Measurements from ENCODE around the gene AGR3.

AGR3 gene

DNA sequence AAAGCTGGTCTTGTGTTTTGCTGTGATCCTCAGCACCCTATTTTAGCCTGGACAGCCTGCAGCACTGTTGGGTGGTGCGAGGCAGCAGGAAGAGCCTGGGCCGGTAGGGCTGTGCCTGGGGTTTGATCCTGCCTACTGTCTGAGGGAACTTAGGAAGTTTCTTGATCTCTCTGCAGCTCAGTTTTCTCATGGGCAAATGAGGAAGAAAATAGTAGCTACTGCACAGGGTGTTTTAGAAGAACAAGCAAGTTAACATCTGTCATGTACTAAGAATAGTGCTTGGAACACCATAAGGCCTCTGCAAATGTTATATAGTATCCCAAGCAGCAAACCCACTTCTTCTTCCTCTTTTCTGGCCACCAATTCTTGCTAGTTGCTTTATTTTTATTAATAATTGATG, 65.0 kb downstream of the AGR3 start:
- no peak for TF ChIP-seq ZFX (IDR thresholded peaks at IDR 0.05; ENCODE audit: borderline replicate concordance)
- TF ChIP-seq, protein P1, sequence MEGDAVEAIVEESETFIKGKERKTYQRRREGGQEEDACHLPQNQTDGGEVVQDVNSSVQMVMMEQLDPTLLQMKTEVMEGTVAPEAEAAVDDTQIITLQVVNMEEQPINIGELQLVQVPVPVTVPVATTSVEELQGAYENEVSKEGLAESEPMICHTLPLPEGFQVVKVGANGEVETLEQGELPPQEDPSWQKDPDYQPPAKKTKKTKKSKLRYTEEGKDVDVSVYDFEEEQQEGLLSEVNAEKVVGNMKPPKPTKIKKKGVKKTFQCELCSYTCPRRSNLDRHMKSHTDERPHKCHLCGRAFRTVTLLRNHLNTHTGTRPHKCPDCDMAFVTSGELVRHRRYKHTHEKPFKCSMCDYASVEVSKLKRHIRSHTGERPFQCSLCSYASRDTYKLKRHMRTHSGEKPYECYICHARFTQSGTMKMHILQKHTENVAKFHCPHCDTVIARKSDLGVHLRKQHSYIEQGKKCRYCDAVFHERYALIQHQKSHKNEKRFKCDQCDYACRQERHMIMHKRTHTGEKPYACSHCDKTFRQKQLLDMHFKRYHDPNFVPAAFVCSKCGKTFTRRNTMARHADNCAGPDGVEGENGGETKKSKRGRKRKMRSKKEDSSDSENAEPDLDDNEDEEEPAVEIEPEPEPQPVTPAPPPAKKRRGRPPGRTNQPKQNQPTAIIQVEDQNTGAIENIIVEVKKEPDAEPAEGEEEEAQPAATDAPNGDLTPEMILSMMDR (IDR thresholded peaks at IDR 0.05): no peak
- no peak overlapping the region for H3K27ac ChIP-seq

DNA sequence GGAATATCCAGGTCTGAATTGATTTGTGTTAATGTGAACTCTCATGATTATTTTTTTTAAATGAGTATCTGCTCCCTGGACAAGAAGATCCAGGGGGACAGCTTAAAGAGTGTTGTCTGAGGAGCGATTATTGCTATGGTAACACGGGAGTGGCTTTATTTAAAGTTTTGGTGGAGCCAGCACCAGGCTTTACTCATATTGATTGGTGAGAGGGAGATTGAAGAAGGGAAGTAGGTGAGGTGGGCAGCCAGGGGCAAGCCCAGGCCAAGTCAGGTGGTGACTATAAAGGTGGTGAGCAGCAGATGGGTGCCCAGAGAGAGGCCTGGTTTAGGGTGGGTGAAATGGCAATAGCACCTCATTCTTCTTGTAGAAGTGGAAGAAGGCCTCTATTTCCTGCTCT, 66.8 kb downstream of the AGR3 start:
- TF ChIP-seq, protein P1 (IDR thresholded peaks at IDR 0.05): no peak
- TF ChIP-seq ZFX (IDR thresholded peaks at IDR 0.05; ENCODE audit: borderline replicate concordance): no peak
- H3K27ac ChIP-seq: no peak overlapping the region

DNA sequence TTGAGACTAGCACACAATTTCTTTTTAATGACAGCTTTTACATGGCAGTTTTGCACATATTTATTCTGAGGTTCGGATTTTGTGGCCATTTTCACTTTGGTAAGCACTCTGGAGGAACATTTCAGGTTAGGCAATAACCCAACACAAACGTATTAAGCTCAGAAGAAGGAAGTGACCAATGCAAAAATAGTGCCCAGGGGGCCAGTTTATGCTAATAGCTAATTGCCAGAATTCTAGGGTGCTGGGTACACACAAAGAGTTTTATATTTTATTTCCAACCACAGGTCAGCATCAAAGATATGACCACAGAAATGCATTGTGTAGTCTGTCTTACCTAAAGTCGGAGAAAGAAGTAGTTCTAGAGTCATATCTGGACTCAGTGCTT, 68.6 kb downstream of the AGR3 start:
- TF ChIP-seq, protein P1 (IDR thresholded peaks at IDR 0.05): no peak
- TF ChIP-seq ZFX (IDR thresholded peaks at IDR 0.05; ENCODE audit: borderline replicate concordance): no peak
- H3K27ac ChIP-seq: peak overlapping the region; percentile 40

DNA sequence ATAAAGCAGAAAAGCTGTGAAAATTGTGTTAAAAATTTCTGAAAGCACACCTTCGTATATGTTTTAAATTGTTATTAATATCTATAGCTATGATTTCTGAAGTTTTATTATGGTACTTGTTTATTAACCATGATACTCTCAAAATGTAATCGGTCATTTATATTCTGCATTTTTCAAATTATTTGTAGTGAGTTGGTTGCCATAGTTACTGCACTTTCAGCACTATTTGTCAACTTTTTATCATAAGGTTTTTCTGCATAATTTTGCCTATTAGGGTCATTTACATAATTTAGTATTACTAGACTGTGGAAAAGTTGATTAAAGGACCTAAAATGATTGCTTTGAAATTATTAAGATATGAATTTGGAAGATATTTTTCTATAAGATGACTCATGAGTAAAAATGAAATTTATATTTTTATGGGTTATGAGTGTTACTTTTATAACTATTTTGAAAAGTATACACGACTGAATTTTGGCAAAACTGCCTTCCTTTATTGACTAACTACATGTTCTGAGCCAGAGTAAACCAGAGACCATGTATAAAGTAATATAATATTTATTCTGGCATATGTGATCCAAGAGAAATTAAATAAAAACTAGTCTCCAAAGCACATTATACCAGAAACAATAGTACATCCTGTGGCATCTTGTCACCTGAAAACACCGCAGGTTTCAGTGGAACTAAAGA, 69.1 kb downstream of the AGR3 start:
- H3K27ac ChIP-seq: peak overlapping the region; percentile 40
- no peak for TF ChIP-seq ZFX (IDR thresholded peaks at IDR 0.05; ENCODE audit: borderline replicate concordance)
- TF ChIP-seq, protein P1 (IDR thresholded peaks at IDR 0.05): no peak

DNA sequence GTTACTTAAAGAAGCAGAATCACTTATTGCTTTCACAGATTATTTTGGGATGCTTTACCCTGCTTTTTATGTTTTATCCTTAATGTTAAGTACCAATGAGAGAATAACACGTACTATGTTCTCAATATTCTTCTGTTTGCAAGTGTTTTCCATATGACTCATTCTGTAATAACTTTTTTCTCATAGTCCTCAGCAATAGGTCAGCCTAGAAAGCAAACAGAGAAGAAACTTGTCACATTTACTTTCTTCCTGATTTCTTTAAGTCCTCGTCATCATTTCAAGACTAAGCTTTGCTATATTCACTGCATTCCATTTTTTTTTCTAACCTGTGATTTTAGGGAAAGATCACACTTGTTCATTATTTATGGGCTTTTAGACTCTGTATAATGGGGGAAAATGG, 70.2 kb downstream of the AGR3 start:
- H3K27ac ChIP-seq: peak overlapping the region; percentile 3; the same call in 1 of the 2 replicates
- TF ChIP-seq, protein P1 (IDR thresholded peaks at IDR 0.05): no peak
- no peak for TF ChIP-seq ZFX (IDR thresholded peaks at IDR 0.05; ENCODE audit: borderline replicate concordance)

DNA sequence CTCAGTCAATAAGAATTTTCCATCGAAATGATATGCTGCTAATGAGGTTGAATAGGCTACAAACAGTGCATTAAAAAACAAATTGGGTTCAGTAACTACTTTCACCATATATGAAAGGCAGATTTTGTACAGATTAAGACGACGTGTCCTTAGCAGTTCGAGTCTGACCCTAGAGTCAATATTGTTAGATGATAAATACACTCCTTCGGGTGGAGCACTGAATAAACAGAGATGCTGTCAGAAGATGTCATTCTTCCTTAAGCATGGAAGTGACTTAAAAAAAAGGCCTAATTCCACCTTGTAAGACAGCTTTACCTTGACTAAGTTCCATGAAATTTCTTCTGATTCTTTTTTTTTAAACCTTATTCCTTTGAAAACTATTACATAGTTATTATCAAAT, 71.2 kb downstream of the AGR3 start:
- TF ChIP-seq, protein P1 (IDR thresholded peaks at IDR 0.05): no peak
- TF ChIP-seq ZFX (IDR thresholded peaks at IDR 0.05; ENCODE audit: borderline replicate concordance): no peak
- peak overlapping the region; percentile 3; the same call in 1 of the 2 replicates for H3K27ac ChIP-seq

DNA sequence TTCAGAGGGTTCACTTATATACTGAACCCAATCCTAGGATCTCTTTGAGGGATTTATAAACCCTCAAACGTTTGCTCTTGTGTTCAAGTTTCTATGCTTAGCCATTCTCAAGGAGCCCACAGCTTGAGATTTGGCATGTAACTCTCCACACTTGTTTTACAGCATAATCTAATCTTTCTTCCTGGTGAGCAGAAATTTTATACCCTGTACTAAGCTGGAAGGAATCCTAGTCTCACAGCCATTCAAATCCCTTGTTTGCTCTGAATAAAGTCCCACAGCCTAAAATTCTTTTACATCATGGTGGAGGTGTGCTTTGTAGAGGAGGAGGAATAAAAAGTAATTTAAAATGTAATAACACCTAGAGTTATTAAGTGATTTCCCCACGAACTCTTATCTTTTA, 71.7 kb downstream of the AGR3 start:
- TF ChIP-seq, protein P1 (IDR thresholded peaks at IDR 0.05): no peak
- TF ChIP-seq ZFX (IDR thresholded peaks at IDR 0.05; ENCODE audit: borderline replicate concordance): no peak
- peak overlapping the region; percentile 3; the same call in 1 of the 2 replicates for H3K27ac ChIP-seq

Data from 22Rv1 (cell line).